H7 (cell line): ENCODE measurements around the gene PELI2. TPM values are rescaled to one million over a fixed set of nuclear protein-coding genes. Genes with fewer than 3 reads are reported as not detected.

ENCODE experiments used
- DNase-seq: peaks from one replicate; pipeline ENCODE4 v3.0.0; 2012
- H3K27me3 ChIP-seq: 2 replicates; pipeline ENCODE4 v1.6.0; 2011; ENCODE audit warnings: mild to moderate bottlenecking, low read length; ENCODE audit not compliant: control insufficient read depth, insufficient read depth
- H3K36me3 ChIP-seq: replicated peaks from 2 replicates; pipeline ENCODE4 v1.5.1; 2011; ENCODE audit warnings: low read length; ENCODE audit not compliant: control insufficient read depth, insufficient read depth
- H3K4me3 ChIP-seq: 2 replicates; pipeline ENCODE4 v1.5.1; 2011; ENCODE audit warnings: low read depth, mild to moderate bottlenecking, control low read depth, low read length, moderate library complexity; ENCODE audit not compliant: insufficient read depth
- total RNA-seq: library from RNA; depleted of rRNA; stranded (reverse); fragments of >200 nt; shearing (Covaris generic); gene quantifications from 2 replicates; pipeline ENCODE4 v1.2.3, GENCODE V29; 2014

PELI2 gene
- total RNA-seq, 1 experiment from 2014 or later, result 10.9 TPM

GRCh38 chr14:56185992-56186391 is 67.8 kb downstream of the PELI2 start:
- H3K4me3 ChIP-seq, result no peak overlapping the region
- H3K27me3 ChIP-seq, result no peaks in the 10 kb centered on the region
- no peak for DNase-seq
- H3K36me3 ChIP-seq, result no peaks in the 10 kb centered on the region

- DNase-seq, result no peak
These were observed 69.5 kb downstream of the PELI2 start for GRCh38 chr14:56187736-56188135.

DNA sequence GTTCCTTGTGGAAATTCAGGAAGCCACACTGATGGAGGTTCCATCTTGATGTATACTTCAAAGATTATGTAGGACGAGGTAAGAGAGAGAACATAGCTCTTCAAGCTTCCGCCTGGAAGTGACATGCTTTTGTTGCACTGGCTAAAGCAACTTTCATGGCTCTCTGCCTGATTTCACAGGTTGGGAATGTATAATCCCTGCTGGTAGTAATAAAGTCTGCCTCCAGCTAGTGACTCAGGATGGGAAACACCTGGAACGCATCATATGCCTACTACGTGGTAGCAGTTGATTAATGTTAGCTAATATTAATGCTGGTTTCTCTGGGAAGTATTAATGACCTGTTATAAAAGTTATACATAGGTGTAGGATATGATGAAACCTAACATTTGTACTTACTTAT is 71.1 kb downstream of the PELI2 start:
- no peak for DNase-seq
- H3K27me3 ChIP-seq, result no peaks in the 10 kb centered on the region
- no peak overlapping the region for H3K4me3 ChIP-seq
- H3K36me3 ChIP-seq, result no peaks in the 10 kb centered on the region

More at GRCh38 chr14:56187736-56188135, 69.5 kb downstream of the PELI2 start:
- H3K36me3 ChIP-seq, result no peaks in the 10 kb centered on the region
- H3K27me3 ChIP-seq, result no peaks in the 10 kb centered on the region
- no peak overlapping the region for H3K4me3 ChIP-seq

DNA sequence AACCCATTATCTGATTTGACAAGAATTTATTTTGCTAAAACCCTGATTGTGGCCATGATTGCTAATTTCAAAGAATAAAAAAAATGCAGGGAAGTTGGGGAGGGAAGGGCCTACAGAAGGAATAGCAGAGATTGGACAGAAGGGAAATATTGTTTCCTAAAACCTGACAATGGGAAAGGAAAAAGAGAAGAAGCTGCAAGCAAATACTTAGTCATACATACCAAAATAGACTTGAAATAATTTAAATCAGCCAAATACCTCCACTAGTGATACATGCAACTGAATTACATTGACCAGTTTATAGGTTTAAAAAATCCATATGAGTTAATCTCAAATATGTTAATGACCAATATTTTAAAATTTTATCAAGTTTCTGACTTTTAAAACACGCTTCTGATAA is 75.1 kb downstream of the PELI2 start:
- no peaks in the 10 kb centered on the region for H3K27me3 ChIP-seq
- DNase-seq, result no peak
- no peaks in the 10 kb centered on the region for H3K36me3 ChIP-seq
- no peak overlapping the region for H3K4me3 ChIP-seq

- Histone ChIP-seq H3K4me3 (no peak overlapping the region), H3K36me3 (no peaks in the 10 kb centered on the region), H3K27me3 (no peaks in the 10 kb centered on the region)
- no peak for DNase-seq
These were observed 75.8 kb downstream of the PELI2 start for GRCh38 chr14:56194042-56194441.

DNA sequence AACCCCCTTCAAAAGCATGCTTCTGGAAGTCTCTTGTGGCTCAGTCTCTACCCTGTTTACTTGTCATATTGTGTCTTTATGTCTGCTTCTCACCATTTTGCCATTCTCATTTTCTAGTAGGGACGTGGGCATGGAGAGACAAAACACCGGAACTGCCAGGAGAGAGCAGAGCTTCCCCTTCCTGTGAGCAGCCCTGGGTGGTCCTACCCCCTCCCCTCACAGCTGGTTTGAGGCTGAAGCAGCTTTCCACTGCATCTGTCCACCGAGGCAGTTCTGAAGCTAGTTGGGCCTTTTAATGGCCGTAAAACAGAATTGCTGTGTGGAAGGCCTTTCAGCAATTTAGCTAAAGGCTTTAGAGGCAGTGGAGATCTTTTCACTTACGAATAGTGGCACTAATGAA is 77.0 kb downstream of the PELI2 start:
- no peaks in the 10 kb centered on the region for H3K36me3 ChIP-seq
- DNase-seq, result no peak
- H3K4me3 ChIP-seq, result no peak overlapping the region
- H3K27me3 ChIP-seq, result no peaks in the 10 kb centered on the region

GRCh38 chr14:56195704-56196103 is 77.5 kb downstream of the PELI2 start:
- no peak for DNase-seq
- Histone ChIP-seq H3K36me3 (no peaks in the 10 kb centered on the region), H3K4me3 (no peak overlapping the region), H3K27me3 (no peaks in the 10 kb centered on the region)

DNA sequence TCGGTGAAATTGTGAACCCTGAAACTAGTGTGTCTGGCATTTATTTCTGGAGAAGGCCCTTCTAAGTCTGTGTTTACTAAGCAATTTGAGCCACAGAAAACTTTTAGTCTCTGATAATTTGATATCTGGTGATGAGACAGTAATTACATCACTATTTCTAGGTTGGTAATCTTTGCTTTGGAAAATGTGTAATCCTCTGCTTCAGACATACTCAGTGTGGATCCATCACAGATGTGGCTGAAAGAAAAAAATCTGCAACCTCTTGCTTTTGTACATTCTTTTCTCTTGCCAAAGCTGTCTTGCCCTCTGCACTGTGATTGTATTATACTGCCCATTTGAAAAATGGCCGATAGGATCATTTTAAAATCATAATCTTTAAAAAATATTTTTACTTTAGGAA is 78.1 kb downstream of the PELI2 start:
- H3K36me3 ChIP-seq, result no peaks in the 10 kb centered on the region
- no peak overlapping the region for H3K4me3 ChIP-seq
- no peak for DNase-seq
- H3K27me3 ChIP-seq, result no peaks in the 10 kb centered on the region

DNA sequence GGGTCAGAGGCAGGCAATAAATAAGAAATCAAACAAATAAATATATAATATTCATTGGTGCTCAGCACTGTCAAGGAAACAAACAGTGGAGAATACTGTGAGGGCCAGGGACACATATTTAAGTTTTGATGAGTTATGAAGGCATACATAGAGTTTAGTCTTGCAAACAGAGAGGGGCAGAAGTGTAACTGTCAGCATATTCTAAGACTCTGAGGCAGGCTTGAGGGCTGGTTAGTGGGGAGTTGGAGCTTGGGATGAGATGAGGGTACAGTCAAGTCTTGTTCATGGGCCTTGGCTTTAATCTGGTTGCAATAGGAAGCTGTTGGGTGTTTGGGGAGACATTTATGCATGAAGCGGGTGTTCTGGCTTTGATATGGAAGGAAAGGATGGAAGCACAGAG is 78.9 kb downstream of the PELI2 start:
- Histone ChIP-seq H3K36me3 (no peaks in the 10 kb centered on the region), H3K27me3 (no peaks in the 10 kb centered on the region), H3K4me3 (no peak overlapping the region)
- DNase-seq, result no peak

DNA sequence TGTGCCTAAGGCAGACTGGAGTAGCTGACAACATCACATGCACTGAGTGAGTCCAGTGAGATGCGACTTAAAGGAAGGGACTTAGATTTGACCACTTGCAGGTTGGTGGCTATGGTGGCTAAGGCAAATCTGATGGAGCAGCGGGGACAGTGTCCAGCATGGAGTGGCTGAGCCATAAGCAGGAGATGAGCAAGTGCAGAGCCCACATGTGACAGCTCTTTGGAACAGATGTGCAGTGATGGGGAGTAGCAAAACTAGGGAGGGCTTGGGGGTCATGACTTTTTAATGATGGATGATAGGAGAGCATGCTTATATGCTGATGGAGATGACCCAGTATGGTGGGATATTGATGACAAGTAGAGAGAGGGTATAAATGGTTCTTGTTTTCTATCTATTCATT is 80.2 kb downstream of the PELI2 start:
- DNase-seq, result no peak
- H3K36me3 ChIP-seq, result no peaks in the 10 kb centered on the region
- H3K4me3 ChIP-seq, result no peak overlapping the region
- H3K27me3 ChIP-seq, result no peaks in the 10 kb centered on the region

DNA sequence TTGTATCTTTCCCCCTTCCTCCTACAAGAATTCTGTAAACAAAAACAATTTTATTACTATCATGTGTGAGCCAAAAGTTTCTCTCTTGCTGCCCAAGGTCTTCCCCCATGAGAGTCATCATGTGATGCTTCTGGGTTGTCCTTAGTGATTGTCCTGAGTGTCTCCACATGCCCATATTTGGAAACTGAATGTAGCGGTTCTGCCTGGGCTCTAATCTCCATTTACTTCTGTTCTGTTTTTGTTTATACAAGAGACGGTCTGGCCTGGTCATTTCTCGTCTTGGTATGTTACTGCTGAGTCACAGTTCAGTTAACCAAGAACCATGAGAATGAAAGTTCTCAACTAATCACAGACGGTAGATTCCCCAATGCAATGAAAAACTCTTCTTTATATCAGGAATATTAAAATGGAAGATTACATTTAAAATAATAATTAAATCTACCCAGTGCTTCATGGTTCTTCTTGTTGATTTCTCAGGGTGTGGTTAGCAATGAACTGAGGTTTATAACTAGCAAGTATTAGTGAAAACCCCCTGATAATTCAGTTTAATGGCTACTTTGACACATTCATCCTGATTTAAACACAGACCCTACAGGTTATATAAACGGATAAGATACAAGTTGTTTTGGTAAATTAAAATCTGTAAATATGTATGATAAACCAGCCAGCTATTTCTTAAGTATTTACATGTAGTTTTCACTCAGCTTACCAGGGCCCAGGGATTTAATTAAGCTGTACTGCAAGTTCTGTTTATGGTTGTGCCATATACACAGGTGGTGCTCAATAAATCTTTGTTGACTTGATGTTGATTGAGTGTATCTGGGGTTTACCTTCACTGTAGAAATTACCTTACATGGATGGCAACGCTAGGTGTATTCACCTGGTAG is 81.1 kb downstream of the PELI2 start:
- no peak for DNase-seq
- no peaks in the 10 kb centered on the region for H3K27me3 ChIP-seq
- no peaks in the 10 kb centered on the region for H3K36me3 ChIP-seq
- H3K4me3 ChIP-seq, result no peak overlapping the region

DNA sequence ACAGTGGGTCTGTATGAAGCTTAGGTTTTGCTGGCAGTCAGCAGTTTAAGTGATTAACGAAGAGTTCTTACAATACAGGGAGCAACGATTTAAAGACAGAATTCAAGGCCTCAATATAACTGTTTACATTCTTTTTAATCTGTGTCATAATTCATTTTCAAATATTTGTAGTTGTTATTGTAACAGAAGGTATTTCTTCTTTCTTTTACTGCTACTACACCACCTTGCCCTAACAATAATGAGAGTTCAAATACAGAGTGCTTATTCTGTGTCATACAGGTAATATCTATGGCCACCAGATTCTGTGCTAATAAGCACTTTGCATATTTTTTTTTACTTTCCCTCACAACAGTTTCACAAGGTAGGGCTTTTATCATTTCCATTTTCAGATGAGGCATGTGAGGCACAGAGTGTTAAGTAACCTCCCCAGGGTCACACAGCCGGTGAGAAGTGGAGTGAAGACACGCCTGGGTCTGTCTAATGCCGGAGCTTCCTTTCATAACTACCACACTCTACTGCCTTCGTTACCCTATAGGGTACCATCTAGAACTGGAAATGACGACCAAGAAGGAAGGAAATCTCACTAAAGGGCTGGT is 81.9 kb downstream of the PELI2 start:
- no peaks in the 10 kb centered on the region for H3K27me3 ChIP-seq
- H3K36me3 ChIP-seq, result no peaks in the 10 kb centered on the region
- H3K4me3 ChIP-seq, result no peak overlapping the region
- no peak for DNase-seq

DNA sequence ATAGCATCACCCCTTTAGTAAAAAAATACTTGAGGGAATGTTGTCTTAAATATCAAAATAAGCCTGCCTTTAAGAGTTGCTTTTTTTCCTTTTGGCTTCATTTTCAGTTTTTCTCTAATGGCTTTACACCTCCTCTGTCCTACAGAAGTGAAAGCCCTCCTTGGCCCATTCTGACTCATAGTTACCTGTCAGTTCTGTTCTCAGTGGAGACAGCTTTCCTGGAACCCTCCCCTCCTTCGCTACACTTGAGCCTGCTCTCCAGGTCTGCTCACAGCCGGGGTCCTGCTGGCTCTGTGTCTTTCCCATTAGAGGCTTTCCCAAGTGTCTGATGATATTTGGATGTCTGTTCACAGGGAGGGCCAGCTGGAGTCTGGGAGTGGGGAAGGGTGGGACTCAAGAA is 84.0 kb downstream of the PELI2 start:
- DNase-seq, result no peak
- no peaks in the 10 kb centered on the region for H3K27me3 ChIP-seq
- no peak overlapping the region for H3K4me3 ChIP-seq
- no peaks in the 10 kb centered on the region for H3K36me3 ChIP-seq

DNA sequence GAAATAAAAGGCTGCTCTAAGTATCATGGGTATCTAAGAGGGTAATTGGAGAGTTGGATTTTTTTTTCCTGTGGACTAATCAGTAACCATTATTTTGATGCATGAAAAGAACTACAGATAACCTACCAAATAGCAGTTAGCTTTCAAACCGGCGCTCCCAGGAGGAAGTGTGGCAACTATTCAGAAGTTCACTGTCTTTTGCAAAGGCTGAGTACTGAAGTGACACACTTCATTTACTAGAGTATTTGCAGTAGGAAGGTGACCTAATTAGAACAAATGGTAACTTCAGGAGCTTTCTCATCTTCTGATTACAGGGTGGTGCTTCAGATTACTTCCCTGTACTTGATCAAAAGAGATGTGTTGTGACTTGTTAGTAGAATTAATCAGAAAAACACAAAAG is 87.7 kb downstream of the PELI2 start:
- H3K27me3 ChIP-seq, result no peaks in the 10 kb centered on the region
- H3K4me3 ChIP-seq, result no peak overlapping the region

GRCh38 chr14:56206596-56206995 is 88.4 kb downstream of the PELI2 start:
- H3K27me3 ChIP-seq, result no peaks in the 10 kb centered on the region
- H3K36me3 ChIP-seq, result no peaks in the 10 kb centered on the region
- DNase-seq, result no peak
- no peak overlapping the region for H3K4me3 ChIP-seq

More for the DNA sequence above, 87.7 kb downstream of the PELI2 start:
- DNase-seq, result no peak
- no peaks in the 10 kb centered on the region for H3K36me3 ChIP-seq
